Thyroid gland (tissue), 4 donors: ENCODE measurements around the gene PPP3R1. TPM values are rescaled to one million over a fixed set of nuclear protein-coding genes. Genes with fewer than 3 reads are reported as not detected.

Experiments
- DNase-seq, 2 donors: peaks; one replicate each; pipeline ENCODE4 v3.0.0-alpha.2; 2019
- H3K27ac ChIP-seq, 3 donors: fragments of 200-600 bp; sonication (generic); 1 replicate in 2 of 3; 2 replicates in 1 of 3; pipeline ENCODE4 v1.5.1; 2016 to 2019; ENCODE audit warnings: mild to moderate bottlenecking in 1 of 3, moderate library complexity in 1 of 3
- H3K27me3 ChIP-seq: fragments of 200-600 bp; sonication (generic); one replicate; pipeline ENCODE4 v1.5.1; 2019
- H3K36me3 ChIP-seq, 2 donors: fragments of 200-600 bp; sonication (generic); one replicate each; pipeline ENCODE4 v1.5.1; 2016 to 2019
- H3K4me1 ChIP-seq, 2 donors: fragments of 200-600 bp; sonication (generic); one replicate each; pipeline ENCODE4 v1.5.1; 2017 to 2019
- H3K4me3 ChIP-seq, 3 donors: fragments of 200-600 bp; sonication (generic); replicated peaks in 1 of 3; 1 replicate in 2 of 3; 2 replicates in 1 of 3; pipeline ENCODE4 v1.5.1; 2016; ENCODE audit warnings: mild to moderate bottlenecking in 1 of 3
- H3K9me3 ChIP-seq: fragments of 200-600 bp; sonication (generic); one replicate; pipeline ENCODE4 v1.5.1; 2017
- CTCF ChIP-seq, 6 experiments: fragments of 200-600 bp in 3 of 6; fragments of 450-650 bp in 3 of 6; sonication (generic) in 3 of 6; IDR thresholded peaks; one replicate each; pipeline ENCODE4 v1.5.1; 2016 to 2019; ENCODE audit warnings: antibody characterized with exemption in 6 of 6, mild to moderate bottlenecking in 2 of 6, inconsistent platforms in 1 of 6, moderate library complexity in 1 of 6
- POLR2A ChIP-seq, 2 donors: fragments of 450-650 bp; IDR thresholded peaks; one replicate each; pipeline ENCODE4 v1.6.1; 2017; ENCODE audit warnings: antibody characterized with exemption in 2 of 2, mild to moderate bottlenecking in 2 of 2, moderate library complexity in 1 of 2
- whole genome bisulfite sequencing, 2 donors: methylation state at CpG; one replicate each; pipeline ENCODE4 v1.1.5; 2017; 5-methylcytosine and 5-hydroxymethylcytosine counted together
- intact Hi-C: fragments of 100-400 bp; cut with DNase I; formaldehyde crosslinking; loops from one replicate; pipeline ENCODE4 v1.15.1; 2023
- total RNA-seq, 4 donors: library from RNA; depleted of rRNA; stranded (reverse); fragments of >200 nt; gene quantifications; one replicate each; pipeline ENCODE4 v1.2.3, GENCODE V29; 2016

PPP3R1 gene
- total RNA-seq, 4 donors from 2014 or later: 29.4 to 35.1 (median 31.4) TPM

- WGBS, 2 donors: 66 to 72% methylated on average over 3 of the region's 3 CpGs
- intact Hi-C loops: no loop called here
- H3K27ac ChIP-seq: no peak overlapping the region
Observed at GRCh38 chr2:68152681-68153347, 99.5 kb downstream of the PPP3R1 start.

GRCh38 chr2:68151037-68151436 is 101.3 kb downstream of the PPP3R1 start:
- H3K27ac ChIP-seq: no peak overlapping the region
- TF ChIP-seq CTCF (IDR thresholded peaks at IDR 0.05) (no peak), POLR2A (IDR thresholded peaks at IDR 0.05) (no peak)
- H3K9me3 ChIP-seq: no peaks in the 10 kb centered on the region
- no peak overlapping the region for H3K4me3 ChIP-seq
- H3K27me3 ChIP-seq: no peaks in the 10 kb centered on the region
- H3K4me1 ChIP-seq: peaks cover 0 to 6% of the 10 kb centered on the region in 2 donors
- no peaks in the 10 kb centered on the region for H3K36me3 ChIP-seq
- intact Hi-C loops: no loop called here
- DNase-seq: no peak

More at GRCh38 chr2:68152681-68153347, 99.5 kb downstream of the PPP3R1 start:
- Histone ChIP-seq H3K36me3 (no peaks in the 10 kb centered on the region), H3K4me3 (no peak overlapping the region), H3K9me3 (no peaks in the 10 kb centered on the region), H3K27me3 (no peaks in the 10 kb centered on the region), H3K4me1 (peaks cover 4 to 11% of the 10 kb centered on the region in 2 donors)
- TF ChIP-seq CTCF (IDR thresholded peaks at IDR 0.05) (no peak), POLR2A (IDR thresholded peaks at IDR 0.05) (no peak)
- DNase-seq: no peak

- WGBS, 2 donors: 98 to 99% methylated on average over 2 of the region's 2 CpGs
- H3K36me3 ChIP-seq: no peaks in the 10 kb centered on the region
- TF ChIP-seq CTCF (IDR thresholded peaks at IDR 0.05) (no peak), POLR2A (IDR thresholded peaks at IDR 0.05) (no peak)
- no peaks in the 10 kb centered on the region for H3K27me3 ChIP-seq
- DNase-seq: no peak
- H3K9me3 ChIP-seq: no peaks in the 10 kb centered on the region
- H3K27ac ChIP-seq: no peak overlapping the region
- no peak overlapping the region for H3K4me3 ChIP-seq
- intact Hi-C loops: no loop called here
- H3K4me1 ChIP-seq: no peaks in the 10 kb centered on the region
Observed at GRCh38 chr2:68141875-68142274, 110.5 kb downstream of the PPP3R1 start.

- H3K36me3 ChIP-seq: peaks cover 0 to 6% of the 10 kb centered on the region in 2 donors
Observed at GRCh38 chr2:68135448-68136320, 116.6 kb downstream of the PPP3R1 start.

More at GRCh38 chr2:68135448-68136320, 116.6 kb downstream of the PPP3R1 start:
- Histone ChIP-seq H3K27ac (no peak overlapping the region), H3K4me1 (no peaks in the 10 kb centered on the region), H3K4me3 (no peak overlapping the region), H3K27me3 (no peaks in the 10 kb centered on the region), H3K9me3 (no peaks in the 10 kb centered on the region)
- intact Hi-C loops: no loop called here
- no peak for DNase-seq
- 86 to 88% methylated on average over 7 of the region's 7 CpGs for WGBS, 2 donors
- no peak for TF ChIP-seq POLR2A (IDR thresholded peaks at IDR 0.05)
- TF ChIP-seq CTCF (IDR thresholded peaks at IDR 0.05): no peak
